ENCODE data around the gene TRAF1.
A peak's percentile ranks its signal among the peaks of the same experiment; 100 is the strongest.

Gene TRAF1

DNA sequence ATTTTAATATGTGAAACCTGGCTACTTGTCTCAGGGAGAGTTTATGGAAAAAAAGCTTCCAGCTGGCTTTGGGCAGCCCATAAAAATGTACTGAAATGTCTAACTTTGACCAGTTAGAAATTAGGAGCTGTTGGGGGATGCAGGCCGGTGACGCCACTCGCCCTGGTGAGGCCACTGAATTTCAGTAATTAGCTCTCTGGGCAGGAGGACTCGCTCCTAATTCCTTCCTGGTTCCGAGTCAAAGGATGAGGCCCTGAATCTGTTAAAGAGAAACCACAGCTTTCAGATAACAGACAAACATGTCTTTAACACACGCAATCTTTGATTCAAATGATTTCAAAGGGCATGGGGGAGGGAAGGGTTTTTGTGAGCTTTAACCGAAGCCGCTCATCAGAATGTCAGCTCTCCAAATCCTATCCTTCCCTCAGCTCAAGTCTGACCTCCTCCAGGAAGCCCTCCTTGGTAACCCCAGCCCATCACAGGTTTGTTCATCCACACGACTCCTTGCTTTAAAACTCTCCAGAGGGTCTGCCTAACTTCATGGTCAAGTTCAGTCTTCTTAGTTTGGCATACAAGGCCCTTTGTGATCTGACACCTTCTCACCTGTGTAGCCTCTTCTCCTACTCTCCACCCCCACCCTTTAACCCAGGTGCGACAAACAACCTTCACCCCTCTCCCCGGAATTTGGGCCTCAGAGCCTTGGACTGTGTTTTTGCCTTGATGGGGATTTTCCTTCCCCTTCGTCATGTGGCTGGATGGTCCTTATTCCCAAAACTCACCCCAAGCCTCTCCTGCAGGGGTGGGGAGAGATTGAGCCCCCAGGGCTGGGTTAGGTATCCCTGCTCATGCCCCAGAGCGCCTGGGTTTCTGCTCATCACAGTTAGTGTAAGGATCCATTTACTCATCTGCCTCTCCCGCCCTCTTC is 36.0 kb downstream of the TRAF1 start:
- peak; percentile 67 for DNase-seq (ENCODE audit: low spot score)

DNA sequence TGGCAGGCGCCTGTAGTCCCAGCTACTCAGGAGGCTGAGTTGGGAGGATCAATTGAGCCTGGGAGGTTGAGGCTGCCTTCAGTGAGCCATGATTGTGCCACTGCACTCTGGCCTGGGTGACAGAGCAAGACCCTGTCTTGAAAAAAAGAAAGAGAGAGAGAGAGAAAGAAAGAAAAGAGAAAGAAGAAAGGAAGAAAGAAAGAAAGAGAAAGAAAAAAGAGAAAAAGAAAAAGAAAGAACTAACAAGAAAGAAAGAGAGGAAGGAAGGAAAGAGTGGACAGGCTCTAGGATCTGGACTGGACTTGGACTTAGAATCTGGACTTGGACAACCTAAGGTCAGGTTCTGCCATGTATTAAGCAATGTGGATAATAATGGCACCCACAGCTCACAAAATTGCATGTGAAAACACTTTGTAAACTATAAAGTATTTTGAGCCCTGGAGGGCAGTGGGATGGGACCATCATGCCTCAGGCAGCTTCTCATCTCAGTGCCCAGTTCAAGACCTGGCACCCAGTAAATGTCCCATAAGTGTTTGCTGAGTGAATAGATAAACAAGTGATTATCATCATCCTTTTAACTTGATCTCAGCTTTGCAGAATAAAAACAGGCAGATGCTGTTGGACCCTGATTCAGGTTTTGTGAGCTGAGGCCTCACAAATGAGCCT is 36.9 kb downstream of the TRAF1 start:
- DNase-seq (ENCODE audit: low spot score) = no peak

GRCh38 chr9:120888626-120889025 is 38.0 kb downstream of the TRAF1 start:
- no peak for DNase-seq (ENCODE audit: low spot score)

DNA sequence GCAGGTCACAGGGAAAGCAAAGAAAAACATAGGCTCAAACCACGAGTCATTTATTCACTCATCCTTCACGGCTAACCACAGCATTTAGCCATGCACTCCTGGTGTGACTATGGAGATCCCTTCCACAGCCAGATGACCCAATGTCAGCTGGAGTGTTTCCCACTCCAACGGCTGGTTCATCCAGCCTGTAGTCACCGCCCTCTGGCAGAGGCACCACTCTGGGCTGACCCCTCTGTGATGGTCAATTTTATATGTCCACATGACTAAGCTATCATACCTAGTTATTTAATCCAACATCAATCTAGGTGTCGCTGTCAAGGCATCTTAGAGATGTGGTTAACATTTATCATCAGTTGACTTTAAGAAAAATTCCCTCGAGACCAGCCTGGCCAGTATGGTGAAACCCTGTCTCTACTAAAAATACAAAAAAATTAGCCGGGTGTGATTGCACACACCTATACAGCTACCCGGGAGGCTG is 40.1 kb downstream of the TRAF1 start:
- DNase-seq (ENCODE audit: low spot score) = no peak

DNA sequence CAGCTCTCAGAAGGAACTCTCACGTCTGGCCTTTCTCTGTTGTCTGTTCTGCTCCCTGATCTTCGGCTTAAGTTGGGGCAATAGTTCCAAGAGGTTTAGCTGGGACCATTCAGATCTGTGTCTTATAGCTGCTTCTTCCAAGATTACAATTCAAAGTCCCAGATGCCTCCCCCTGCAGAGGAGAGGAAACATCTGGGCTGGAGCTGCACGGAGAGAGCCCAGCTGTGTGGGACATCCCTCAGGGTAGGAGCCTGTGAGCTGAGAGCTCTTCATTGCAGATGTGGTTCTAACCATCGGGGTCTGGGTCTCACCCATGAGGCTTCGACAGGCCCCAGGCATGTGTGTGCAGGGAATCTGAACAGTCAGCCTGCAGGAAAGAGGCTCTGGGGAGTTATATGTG is 40.6 kb downstream of the TRAF1 start:
- no peak for DNase-seq (ENCODE audit: low spot score)

DNA sequence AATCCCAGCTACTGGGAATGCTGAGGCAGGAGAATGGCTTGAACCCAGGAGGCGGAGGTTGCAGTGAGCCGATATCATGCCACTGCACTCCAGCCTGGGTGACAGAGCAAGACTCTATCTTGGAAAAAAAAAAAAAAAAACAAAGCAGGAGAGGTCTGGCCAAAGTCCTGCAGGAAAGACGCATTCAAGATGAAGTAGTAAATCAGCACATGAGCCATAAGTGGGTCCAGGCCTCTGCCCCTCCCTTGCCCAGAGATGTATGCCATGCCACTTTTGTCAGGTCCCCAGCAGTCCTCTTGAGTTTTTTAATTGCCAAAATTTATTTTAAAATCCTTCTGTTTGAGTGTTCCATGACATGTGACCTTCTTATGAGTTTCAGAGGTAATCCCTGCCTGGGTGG is 41.1 kb downstream of the TRAF1 start:
- DNase-seq (ENCODE audit: low spot score) = no peak

DNA sequence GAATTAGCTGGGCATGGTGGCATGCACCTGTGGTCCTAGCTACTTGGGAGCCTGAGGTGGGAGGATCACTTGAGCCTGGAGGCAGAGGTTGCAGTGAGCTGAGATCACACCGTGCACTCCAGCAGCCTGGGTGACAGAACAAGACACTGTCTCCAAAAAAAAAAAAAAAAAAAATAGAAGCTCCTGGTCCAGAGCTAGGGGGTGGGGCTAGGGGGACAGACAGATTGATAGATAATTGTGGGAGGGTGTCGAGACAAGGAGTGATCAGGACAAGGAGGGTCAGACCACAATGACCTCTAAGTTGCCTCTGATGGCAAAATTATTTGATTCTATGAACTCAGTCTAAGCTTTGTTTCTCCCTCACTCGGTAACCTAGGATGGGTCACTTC is 43.0 kb downstream of the TRAF1 start:
- no peak for DNase-seq (ENCODE audit: low spot score)

DNA sequence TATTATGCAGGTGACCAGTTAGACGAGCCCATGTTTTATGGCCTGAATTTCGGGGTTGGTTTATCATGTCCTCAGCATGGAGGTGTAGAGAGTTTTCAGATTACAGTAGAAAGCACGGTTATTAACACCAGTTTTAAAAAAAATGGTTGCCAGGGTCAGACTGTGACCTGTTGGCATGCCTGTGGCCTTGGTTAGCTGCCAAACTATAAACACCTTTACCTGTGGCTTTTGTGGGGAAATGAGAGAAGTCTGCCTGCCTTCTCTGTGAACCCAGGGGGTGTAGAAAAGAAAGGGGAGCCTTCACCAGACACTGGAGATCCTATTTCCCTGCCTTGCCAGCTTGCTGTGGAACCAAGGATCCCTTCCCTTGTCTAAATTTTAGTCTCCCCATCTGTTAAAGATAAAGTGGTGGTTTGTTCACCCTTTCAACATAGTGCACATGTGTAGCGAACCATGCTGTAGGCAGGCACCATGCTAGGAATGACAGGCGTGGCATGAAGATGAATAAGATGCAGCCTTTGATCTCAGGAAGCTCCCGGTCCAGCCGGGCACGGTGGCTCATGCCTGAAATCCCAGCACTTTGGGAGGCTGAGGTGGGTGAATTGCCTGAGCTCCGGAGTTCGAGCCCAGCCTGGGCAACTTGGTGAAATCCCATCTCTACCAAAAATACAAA is 43.5 kb downstream of the TRAF1 start:
- peak; percentile 97 for DNase-seq (ENCODE audit: low spot score)

DNA sequence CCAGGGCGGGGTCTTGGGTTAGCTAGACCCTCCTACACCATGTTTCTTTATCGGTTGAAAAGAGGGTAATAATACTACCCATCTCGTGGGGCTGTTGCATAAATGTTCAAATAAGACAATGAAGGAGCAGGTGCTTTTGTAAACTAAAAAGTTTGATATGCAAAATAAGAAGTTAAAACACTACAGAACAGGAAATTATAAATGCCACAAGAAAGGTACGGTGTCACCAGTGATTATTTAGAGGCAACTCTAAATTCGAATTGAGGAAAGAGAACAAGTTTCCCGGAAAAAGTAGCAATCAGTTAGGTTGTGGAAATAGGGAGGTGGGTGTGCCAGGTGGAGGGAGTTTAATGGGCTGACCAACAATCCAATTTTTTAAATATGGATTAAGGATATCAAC is 47.1 kb downstream of the TRAF1 start:
- DNase-seq (ENCODE audit: low spot score) = no peak

DNA sequence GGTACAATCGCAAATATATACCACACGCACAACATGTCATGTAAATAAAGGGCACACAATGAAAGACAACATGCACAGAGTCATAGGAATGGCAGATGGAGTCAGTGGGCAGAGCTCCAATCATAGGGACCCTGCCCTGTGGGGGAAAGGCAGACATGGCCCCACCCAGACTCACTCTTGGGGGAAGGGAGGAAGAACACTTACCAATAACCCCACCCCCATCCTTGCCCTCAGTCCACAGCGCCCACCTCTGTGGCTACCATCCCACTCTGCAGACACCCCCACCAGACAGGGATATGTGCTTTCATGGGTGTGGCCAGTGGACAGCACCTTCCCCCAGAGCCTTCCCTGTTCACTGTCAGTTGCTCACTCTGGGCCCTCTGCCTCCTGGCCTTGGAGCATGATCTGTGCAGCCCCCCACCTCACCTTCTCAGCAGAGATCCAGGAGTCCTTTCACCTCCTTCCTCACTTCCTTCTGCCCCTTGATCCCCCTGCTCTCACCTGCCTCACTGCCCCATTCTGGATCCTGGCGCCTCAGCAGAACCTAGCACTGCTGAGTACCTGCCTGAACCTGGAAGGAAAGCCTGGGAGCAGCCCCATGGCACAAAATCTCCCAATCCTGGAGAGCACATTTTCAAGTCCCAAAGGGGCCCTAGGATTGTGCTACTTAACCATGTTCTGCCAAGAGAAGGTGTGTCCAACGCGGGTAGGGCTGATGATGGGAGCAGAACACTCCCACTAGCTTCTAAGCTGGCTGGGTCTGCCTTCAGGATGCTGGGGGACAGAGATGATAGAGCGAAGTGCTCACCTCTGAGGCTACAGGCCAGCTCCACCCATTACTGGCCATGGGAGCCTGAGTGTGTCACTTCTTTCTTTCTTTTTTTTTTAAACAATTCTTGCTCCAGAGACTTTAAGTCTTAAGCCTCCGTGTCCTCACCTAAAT is 48.1 kb downstream of the TRAF1 start:
- DNase-seq (ENCODE audit: low spot score) = peak; percentile 36

DNA sequence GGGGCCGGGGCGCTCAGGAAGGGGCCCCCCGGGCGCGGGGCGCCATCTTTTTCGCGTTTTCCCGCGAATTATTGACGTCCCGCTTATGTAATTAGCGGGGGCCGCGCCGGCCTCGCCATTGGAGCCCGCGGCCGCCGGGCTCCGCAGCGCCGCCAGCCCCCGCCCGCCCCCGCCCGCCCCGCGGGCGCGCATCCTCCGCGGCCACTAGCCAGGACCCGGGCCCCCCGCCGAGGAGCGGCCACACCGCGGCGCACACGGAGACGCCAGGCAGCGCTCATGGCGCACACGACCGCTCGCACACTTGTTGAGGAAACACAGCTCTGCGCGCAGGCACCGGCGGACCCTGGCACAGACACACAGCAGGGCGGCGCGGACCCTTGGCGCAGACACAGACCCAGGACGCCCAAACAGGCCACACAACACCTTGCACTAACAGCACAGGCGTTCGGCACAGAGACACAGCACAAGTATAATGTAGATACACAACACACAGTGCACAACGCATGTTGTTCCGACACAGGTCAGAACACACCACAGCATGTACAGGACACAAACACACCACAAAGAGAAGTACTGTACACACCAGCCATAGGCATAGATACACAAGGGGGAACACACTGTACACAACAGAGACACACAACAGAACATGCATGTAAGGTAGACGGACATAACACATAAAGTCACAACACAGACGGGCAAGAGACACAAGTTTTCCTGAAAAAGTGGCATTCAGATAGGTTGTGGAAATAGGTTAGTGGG is 49.1 kb downstream of the TRAF1 start:
- peak; percentile 70 for DNase-seq (ENCODE audit: low spot score)

DNA sequence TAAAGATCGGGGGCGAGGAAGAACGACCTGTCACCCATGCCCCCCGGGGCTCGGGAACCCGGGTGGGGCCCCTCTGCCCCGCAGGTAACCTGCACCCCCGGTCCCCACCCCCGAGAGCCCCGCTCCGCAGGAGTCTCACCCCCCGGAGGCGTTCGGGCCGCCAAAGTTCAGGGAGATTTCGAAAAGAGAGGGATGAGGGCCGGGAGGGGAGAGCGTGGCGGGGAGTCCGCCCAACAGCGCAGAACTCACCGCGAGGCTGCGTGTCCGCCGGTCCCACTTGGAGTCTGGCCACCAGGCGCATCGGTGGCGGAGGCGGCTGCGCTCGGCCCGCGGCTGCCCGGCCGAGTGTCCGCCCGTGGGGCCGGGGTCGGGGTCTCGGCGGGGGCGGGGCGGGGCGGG is 49.8 kb downstream of the TRAF1 start, which contains the start of gene PHF19:
PHF19 (minus strand) TSS at position 347 of the 399 bp plus-strand sequence. CDS start 2,447 bp downstream, outside the sequence.
- DNase-seq (ENCODE audit: low spot score) = peak; percentile 70

DNA sequence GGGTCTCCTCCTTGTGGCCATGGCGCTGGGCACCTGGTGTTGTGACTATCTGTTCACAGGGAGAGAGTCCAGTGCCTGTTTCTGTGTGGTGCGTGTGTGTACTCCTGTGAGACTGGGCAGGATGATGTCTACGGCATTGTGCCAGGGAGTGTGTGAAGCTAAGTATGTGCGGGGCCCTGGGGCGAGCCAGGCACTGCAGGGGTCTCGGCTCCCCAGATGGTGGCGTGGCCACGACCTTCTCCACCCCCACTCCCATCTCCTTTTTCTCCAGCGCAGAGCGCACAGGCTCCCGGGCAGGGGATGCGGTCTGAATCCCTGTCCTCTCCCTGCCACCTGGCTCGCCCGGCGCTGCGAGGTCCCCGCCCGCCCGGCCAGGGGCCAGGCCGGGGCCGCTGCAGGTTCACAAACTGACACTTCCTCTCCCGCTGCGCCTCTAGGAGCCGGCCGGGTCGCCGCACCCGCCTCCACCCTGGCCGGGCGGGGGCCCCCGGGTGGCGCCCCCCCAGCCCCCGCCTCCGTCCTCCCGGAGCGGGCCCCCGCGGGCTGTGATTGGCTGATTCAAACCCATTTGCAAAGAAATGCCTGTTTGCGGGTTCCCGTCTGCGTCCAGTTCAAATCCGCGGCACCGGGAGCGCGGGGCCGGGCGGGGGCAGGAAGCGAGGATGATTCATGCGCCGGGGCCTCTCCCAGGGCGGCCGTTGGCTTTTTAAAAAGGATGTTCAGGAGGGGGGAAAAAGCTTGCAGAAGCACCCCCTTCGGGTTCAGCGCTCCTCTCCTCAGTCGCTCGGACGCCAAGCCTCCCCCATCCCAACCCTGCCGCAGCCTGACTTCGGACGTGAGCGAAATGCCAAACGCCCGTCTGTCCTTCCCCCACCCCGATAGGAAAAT is 50.4 kb downstream of the TRAF1 start:
- DNase-seq (ENCODE audit: low spot score) = peak; percentile 95

DNA sequence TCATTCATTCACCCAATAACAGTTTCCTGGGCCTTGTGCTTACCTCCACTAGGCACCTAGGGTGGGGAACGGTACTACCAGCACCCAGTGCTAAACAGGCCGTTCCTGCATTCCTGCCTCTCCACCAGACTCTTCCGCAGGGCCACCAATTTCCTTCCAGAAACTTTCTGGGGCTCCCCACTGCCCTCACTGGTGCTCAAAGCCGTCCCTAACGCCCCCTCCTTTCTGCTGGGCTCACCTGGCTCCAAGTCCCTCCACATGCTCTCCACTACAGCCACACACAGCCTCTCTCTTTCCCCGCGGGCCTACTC is 51.0 kb downstream of the TRAF1 start:
- DNase-seq (ENCODE audit: low spot score) = no peak

GRCh38 chr9:120875195-120875565 is 51.4 kb downstream of the TRAF1 start:
- no peak for DNase-seq (ENCODE audit: low spot score)

GRCh38 chr9:120874226-120875194 is 52.1 kb downstream of the TRAF1 start:
- no peak for DNase-seq (ENCODE audit: low spot score)

DNA sequence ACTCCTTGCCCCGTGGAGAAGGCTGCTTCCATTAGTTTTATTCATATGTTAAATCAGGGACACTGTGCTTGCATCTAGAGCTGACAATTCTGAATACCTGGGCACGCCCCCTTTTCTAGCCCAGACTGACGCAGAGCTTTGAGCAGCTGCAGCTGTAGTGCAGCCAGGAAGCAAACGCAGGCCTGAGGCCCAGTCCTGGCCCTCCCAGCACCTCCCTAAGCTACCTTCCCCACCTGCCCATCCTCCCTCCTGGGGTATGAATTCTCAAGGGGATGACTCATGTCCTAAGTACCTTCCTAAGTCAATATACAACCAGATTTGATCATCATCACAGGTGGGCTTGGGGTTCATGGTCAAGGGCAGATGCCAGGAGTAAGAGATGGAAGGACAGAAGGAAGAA is 53.1 kb downstream of the TRAF1 start:
- peak; percentile 44 for DNase-seq (ENCODE audit: low spot score)

GRCh38 chr9:120872791-120873502 is 53.6 kb downstream of the TRAF1 start:
- DNase-seq (ENCODE audit: low spot score) = no peak
